Muscle of arm (tissue), 12 donors: ENCODE results near the gene KCNAB2. TPM values are rescaled to one million over a fixed set of nuclear protein-coding genes. Genes with fewer than 3 reads are reported as not detected.
A peak's percentile ranks its signal among the peaks of the same experiment; 100 is the strongest.

Source experiments
- DNase-seq: peaks from one replicate; pipeline ENCODE4 v3.0.0-alpha.2; 2013
- polyA plus RNA-seq, 12 donors: library from polyadenylated mRNA; unstranded; fragments of 120-200 nt; gene quantifications; one replicate each; pipeline ENCODE4 v1.2.1, GENCODE V29; 2013; ENCODE audit not compliant: insufficient read length in 12 of 12

Gene KCNAB2
- polyA plus RNA-seq, 12 donors: 3.6 to 15.4 (median 4.6) TPM; not detected in 1

GRCh38 chr1:6096243-6097116 lies 50.8 kb downstream of the KCNAB2 start:
- no peak for DNase-seq

- DNase-seq: no peak
Observed at GRCh38 chr1:6097117-6097595, 51.5 kb downstream of the KCNAB2 start.

GRCh38 chr1:6097824-6098223 lies 52.1 kb downstream of the KCNAB2 start:
- DNase-seq: no peak

DNA sequence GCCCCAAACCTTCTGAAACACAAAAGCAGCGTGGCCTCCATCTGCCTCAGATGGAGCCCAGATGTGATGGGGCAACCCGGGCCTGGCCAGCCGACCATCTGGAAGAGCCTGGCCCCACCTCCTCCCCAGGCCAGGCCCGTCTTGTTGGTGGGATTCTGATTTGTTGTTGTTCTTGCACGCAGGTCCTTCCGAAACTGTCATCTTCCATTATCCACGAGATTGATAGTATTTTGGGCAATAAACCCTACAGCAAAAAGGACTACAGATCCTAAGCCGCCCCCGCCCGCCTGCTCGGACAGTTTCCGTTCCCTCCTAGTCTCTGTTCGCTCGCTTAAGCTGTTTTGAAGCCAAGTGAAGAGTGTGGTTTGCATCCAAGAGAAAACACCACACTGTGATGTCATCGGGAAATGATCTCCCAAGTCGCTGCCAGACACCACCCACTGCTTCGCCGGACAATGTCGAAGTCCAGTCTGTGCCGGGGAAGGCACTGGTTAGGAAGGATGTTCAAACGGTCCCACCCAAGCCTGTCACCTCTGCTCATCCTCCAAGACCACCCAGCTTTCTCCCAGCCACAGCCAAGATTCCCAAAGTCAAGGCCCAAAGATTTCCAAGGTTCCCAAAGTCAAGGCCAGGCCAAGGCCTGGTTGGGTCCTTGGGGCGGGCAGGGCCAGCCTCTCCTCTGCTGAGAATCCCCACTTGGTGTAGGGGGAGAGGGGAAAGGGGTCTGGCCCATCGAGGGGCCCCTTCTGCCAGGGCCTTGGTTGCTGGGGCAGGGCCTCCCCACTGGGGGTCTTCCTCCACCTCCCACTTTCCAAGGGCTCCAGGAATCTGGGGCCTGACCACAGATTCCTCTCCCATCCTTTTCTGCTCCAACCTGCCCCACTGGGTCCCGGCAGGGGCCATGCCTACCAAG lies 52.9 kb downstream of the KCNAB2 start:
- peak; percentile 74 for DNase-seq

DNA sequence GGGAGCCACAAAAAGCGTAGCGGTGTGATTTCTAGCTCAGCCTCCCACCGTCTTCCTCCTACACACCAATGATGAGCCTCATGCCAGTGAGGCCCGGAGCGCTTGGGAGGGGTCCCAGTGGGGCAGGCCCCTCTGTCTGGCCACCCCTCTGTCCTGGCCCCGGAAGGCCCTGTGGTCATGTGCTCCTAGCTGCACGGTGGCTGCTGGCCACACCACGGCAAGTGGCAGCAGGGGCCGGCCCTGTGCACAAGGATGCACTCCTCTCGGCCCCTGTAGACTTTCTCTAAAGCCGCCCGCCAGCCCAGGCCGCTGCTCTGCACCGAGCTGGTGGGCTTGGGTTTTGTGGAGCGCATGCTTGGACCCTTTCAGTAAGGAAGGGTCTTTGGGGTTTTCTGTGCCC lies 53.6 kb downstream of the KCNAB2 start:
- no peak for DNase-seq

GRCh38 chr1:6099787-6100765 lies 54.4 kb downstream of the KCNAB2 start:
- DNase-seq: no peak

DNA sequence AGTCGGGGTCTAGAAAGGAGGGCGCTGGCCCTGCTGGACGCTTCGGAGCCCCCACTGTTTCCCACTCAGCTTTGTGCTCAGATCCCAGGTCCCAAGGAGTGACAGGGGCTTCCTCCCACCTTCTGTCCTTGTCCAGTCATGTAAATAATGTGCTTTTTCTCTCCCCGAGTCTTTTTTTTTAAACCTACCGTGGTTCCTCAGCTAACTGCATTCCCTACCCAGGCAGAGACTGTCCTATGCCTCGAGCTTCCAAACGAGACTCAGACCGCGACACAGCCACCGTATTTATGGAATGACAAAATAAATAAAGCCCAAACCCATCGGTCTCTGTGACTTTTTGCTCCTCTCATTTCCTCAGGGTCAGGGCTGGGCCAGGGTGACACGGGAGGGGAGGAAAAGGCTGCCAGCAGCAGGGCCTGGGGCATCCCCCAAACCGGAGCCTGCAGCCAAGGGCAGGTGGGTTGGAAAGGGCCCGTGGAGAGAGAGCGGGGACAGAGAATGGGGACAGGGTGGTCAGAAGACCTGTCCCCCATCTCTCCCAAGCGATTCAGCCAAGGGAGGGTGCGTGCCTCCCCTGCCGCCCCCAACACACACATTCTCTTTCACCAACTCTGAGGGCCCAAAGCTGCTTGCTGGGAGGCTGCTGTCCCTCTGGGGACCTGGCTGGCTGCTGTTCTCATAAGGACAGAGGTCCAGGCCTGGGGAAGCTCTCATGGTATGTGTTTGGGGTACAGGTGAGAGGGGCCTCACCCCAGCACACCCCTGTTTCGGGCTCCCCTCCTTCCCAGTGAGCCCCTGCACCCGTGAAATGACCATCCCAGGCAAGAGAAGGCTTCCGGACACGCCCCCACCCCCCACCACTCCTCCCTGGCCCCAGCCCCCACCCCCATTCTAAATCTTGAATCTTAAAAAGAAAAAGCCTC lies 55.4 kb downstream of the KCNAB2 start:
- no peak for DNase-seq

DNA sequence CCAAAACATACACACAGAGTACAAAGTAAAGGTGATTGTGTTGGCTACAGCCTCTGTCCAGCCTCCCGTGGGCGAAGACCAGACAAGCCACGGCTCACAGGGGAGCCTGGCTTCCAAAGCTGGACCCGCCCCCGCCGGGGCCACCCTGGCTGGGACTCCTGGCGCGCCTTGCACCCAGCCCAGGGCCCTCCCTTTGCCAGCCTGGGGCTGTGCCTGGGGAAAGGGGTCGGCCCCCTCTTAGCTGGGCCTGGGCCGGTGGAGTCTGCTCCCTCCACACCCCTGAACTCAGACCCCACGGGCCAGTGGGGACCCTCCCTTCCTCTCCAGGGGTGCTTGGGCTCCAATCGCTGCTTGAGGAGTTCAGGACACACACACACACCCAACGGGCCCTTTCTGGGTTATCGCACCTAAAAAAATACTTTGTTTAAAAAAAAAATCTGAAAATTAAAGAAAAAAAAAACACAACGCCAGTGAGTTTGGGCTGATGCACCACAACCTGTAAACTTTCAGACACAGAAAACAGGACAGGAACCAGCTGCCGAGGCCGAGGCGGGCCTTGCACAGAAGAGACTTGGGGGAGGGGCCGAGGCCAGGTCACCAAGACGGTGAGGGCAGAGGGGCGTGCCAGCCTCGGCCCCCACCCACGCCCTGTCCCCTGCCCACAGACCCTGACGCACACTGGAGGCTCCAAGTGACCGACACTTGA lies 56.3 kb downstream of the KCNAB2 start:
- DNase-seq: no peak

DNA sequence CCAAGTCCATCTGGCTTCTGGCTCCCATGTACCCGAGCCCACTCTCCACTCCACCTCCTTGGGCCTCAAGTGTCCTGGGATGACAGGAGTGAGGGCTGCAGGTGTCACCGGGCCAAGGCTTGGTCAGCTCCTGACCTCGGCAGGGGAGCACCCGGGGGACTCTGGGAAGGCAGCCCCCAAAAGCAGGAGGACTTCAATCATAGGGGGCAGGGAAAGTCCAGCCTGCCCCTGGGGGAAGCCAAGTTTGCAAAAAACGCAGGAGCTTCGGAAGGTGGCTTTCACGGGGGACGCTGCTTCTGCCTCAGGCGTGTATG lies 56.8 kb downstream of the KCNAB2 start:
- no peak for DNase-seq

DNA sequence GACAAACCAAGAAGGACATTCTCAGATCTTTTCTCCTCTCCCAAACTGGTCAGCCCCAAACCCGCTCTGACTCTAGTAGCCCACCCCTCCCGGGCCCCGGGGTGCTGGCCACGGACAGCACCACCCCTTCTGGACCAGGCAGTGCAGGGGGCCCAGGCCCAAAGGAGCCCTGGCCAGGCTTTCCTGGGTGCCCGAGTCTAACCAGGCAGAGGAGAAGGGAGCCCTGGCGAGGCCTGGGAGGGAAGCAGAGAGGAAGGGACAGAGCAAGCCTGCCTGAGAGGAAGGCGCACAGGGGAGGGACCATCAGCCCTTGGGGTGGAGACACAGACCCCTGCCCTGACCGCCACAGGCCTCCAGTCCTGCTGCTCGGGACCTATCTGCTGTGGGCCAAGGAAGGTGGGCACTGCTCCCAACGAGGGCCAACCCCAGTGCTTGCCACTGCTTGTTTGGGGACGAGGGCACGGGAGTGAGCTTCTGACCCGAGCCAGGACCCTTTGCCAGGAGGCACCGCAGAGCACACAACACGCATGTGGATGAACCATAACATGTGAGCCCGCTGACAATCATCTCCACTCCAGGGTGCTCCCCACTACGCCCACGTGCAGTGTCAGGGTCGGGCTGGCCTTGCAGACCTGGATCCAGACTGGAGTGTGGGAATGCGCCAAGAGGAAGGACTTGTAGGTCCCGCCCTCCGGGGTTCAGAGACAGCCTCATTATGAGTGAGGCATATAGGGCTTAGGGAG lies 57.6 kb downstream of the KCNAB2 start:
- DNase-seq: no peak

DNA sequence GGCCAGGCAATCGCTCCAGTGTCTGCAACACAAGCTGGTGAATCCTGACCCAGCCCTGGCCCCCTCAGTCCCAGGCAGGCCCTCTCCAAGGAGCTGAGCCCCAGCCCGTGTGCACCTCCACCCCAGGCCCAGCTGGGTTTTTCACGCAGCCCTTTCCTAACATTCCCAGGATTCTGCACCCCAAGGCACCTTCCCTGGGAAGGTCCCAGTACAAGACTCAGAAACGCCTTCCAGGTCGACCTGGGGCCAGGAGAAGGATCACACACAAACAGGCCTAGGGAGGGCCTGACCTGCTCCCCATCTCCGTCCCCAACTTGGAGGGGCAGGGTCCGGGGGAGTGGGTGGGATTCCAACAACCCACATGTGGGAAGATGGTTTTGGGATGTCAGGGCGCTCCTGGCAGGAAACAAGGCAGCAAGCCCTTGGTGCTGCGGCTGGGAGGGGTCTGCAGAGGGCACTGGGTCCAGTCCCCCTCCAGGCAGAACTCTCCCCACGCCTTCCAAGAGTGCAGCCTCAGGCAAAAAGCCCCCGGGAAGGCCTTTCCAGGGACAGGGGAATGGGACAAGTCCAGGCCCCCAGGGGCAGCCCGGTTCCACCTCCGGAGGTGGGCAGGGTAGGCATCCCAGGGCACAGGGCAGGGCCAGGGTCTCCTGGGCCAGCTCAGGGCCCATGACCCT lies 58.3 kb downstream of the KCNAB2 start:
- no peak for DNase-seq

- DNase-seq: no peak
Observed at GRCh38 chr1:6104631-6105030, 58.9 kb downstream of the KCNAB2 start.

DNA sequence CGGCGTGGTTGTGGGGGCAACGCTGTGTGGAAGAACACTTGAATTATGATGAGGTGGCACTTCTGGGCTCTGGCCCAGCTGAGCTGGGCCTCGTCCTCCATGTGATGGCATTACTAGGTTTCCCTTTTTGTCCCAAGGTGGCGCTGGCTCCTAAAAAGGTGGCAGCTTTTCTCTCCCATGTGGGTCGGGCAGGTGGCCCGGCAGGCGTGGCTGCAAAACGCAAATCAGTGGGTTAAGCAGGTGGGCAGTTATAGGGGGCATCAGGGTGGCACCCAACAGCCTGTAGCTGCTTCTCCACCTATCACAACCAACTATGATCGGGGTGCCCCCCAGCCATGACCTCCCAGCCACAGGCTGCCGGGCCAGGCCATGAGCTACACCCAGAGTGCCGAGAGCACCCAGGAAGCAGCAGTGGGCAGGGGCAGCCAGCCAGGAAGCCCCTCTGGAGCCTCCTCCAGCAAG lies 59.6 kb downstream of the KCNAB2 start:
- DNase-seq: no peak

DNA sequence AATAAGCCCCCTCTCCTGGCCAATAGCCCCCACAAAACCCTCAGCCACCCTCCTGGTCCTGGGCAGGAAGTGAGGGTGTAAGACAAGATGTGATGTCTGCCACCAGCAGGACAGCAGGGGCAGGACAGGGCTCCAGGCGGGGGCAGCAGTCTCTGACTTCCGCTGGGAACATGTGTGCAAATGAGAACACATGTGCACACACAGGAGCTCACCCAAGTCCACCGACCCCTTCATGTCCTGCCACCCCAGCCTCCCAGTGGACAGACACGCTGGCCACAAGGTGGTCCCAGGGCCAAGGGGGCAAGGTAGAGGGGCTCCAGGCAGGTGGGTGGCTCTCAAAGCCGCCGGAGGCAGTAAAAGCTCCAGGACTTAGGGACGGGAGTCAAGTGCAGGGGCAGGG lies 60.1 kb downstream of the KCNAB2 start:
- DNase-seq: no peak

DNA sequence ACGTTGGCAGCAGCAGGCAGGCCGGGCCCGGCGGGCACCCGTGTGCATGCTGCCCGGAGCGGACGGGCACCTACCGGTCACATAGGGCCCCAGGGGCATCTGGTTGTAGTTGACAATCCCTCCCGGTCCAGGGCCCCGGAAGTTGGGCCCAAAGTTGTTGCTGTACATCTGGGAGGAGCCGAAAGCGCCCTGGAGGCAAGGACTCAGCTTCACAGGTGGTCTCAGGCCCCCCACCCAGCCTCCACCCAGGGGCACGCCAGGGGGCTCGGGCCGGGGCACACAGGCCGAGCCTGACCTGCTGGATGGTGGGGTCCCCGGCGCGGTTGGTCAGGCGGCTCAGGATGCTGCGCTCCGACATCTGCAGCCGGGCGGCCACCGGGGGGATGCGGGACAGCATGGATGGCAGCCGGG lies 60.6 kb downstream of the KCNAB2 start:
- no peak for DNase-seq

DNA sequence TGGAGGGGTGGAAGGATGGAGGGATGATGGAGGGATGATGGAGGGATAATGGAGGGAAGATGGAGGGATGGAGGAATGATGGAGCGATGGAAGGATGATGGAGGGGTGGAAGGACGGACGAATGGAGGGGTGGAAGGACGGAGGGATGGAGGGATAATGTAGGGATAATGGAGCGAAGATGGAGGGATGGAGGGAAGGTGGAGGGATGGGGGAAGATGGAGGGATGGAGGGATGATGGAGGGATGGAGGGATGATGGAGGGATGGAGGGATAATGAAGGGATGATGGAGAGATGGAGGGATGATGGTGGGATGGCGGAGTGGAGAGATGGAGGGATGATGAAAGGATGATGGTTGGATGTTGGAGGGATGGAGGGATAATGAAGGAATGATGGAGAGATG lies 61.3 kb downstream of the KCNAB2 start:
- DNase-seq: no peak

DNA sequence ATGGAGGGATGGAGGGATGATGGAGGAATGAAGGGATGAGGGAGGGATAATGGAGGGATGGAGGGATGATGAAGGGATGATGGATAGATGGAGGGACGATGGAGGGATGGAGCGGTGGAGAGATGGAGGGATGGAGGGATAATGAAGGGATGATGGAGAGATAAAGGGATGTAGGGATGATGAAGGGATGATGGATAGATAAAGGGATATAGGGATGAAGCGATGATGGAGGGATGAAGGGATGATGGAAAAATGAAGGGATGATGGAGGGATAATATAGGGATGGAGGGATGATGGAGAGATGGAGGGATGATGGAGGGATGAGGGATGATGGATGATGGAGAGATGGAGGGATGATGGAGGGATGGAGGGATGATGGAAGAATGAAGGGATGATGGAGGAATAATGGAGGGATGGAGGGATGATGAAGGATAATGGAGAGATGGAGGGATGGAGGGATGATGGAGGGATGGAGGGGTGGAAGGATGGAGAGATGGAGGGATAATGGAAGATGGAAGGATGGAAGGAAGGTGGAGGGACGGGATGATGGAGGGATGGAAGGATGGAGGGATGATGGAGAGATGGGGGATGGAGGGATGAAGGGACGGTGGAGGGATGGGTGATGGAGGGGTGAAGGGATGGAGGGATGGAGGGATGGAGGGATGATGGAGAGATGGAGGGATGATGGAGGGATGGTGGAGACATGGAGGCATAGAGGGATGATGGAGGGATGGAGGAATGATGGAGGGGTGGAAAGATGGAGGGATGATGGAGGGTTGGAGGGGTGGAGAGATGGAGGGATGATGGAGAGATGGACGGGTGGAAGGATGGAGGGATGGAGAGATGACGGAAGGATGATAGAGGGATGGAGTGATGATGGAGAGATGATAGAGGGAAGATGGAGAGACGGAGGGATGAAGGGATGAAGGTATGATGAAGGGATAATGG lies 62.0 kb downstream of the KCNAB2 start:
- DNase-seq: no peak
